ENCODE data around the gene CCDC182.

Gene CCDC182

DNA sequence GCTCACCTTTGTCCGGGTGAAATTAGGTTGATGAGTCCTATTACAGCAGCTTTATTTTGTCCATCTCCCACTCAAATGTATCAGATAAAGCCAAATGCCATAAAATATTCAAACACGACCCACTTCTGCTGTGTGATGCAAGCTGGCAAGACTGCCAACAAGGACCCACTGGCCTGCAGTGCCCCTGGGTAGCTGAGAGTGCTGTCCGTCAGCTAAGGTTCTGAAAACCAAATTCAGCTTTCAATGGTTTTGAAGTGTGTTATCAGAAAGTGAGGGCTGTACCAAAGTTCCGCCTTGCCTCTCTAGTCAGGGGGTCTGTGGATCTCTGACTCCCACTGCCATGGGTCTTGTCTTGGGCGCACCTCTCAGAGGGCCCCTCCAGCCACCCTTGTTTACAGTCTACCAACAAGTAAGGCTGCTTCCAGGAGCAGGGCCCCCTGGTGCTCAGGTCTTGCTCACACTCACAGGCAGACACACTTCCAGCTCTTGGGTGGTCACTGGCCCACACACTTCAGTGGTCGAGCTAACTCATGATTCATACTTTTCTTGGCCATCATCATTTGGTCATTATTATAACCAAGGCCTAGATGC is 10.5 kb upstream of the CCDC182 start:
- no peak for DNase-seq
- H3K4me3 Mint-ChIP-seq = no peak overlapping the region
- TF ChIP-seq, protein P1, sequence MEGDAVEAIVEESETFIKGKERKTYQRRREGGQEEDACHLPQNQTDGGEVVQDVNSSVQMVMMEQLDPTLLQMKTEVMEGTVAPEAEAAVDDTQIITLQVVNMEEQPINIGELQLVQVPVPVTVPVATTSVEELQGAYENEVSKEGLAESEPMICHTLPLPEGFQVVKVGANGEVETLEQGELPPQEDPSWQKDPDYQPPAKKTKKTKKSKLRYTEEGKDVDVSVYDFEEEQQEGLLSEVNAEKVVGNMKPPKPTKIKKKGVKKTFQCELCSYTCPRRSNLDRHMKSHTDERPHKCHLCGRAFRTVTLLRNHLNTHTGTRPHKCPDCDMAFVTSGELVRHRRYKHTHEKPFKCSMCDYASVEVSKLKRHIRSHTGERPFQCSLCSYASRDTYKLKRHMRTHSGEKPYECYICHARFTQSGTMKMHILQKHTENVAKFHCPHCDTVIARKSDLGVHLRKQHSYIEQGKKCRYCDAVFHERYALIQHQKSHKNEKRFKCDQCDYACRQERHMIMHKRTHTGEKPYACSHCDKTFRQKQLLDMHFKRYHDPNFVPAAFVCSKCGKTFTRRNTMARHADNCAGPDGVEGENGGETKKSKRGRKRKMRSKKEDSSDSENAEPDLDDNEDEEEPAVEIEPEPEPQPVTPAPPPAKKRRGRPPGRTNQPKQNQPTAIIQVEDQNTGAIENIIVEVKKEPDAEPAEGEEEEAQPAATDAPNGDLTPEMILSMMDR (IDR thresholded peaks at IDR 0.05) = no peak
- no peaks in the 10 kb centered on the region for H3K9me3 Mint-ChIP-seq
- no peaks in the 10 kb centered on the region for H3K36me3 Mint-ChIP-seq (ENCODE audit: low read depth)
- peak overlapping the region; percentile 88 for H3K27ac Mint-ChIP-seq
- peaks cover 54% of the 10 kb centered on the region for H3K4me1 Mint-ChIP-seq
- H3K27me3 Mint-ChIP-seq (ENCODE audit: low read depth, poor library complexity) = peaks cover 6% of the 10 kb centered on the region

DNA sequence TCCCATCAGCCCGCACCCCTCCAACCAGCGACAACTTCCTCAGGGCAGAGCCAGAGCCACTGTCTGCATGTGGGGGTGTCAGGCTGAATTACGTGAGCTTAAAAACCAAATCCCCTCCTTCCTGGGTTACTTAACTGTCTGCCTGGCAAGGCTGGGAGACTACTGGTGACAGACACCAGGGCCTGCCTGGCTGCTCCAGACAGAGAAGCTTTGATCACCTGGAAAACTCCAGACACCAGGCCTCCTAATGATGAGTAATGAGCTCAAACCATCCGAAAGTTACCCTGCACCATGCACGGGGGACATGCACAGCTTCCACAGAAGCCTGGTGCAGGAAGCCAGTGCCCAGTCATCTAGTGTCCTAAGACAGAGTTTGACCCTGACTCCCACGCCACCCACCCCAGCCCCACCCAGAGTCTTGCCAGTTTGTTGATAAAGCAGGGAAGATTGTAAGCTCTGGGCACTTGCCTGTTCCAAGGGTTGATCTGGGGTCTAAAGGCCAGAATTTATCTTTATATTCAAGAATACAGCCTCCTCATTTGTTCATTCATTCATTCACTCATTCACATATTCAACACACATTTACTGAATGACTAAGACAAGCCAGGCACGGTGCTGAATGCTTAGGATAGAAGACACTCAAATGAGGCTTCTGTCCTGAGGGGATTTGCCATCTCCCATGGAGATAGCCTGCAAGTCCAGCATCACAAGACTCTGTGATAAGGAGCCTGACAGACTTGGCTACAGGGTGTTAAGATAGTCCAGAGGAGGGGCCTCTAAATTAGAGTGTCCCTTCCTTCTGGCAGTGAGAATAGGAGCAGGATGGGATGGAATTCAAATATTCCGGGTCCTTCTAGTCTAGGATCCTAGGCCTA is 7.2 kb upstream of the CCDC182 start:
- Mint-ChIP-seq H3K27me3 (ENCODE audit: low read depth, poor library complexity) (peaks cover 3% of the 10 kb centered on the region), H3K36me3 (ENCODE audit: low read depth) (no peaks in the 10 kb centered on the region), H3K27ac (no peak overlapping the region), H3K9me3 (no peaks in the 10 kb centered on the region), H3K4me3 (no peak overlapping the region), H3K4me1 (peaks cover 63% of the 10 kb centered on the region)
- no peak for DNase-seq
- TF ChIP-seq, protein P1 (IDR thresholded peaks at IDR 0.05) = no peak

DNA sequence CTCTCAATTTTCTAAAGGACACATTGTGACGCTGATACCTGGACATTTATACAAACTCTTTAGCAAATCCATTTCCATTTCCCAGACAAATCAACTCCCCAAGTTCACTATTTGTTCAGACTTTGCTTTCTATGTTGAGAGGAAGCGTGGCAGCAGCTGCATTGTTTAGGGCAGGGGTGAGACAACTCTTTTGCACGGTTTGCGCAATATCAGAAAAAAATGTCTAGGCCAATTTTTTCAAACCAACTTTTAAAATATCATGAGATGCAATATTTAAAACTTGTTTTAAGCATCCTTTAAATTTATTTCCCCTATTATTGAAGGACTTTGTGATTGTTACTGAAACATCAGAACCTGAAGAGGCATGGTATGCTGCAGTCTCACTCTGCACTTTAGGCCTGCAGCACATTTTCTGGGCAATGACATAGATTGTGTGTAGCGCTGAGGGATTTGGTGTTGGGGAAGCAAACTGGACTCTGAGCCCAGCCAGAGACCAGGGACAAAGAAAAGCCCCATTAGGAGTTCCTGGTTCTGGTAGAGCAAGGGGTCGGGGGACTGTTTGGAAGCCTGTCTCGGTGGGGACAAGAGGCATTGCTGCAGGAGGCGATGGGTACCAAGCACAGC is 6.4 kb upstream of the CCDC182 start:
- DNase-seq = no peak
- Mint-ChIP-seq H3K27ac (no peak overlapping the region), H3K36me3 (ENCODE audit: low read depth) (no peaks in the 10 kb centered on the region), H3K27me3 (ENCODE audit: low read depth, poor library complexity) (peaks cover 3% of the 10 kb centered on the region), H3K4me3 (no peak overlapping the region), H3K4me1 (peaks cover 55% of the 10 kb centered on the region), H3K9me3 (no peaks in the 10 kb centered on the region)
- TF ChIP-seq, protein P1 (IDR thresholded peaks at IDR 0.05) = no peak

DNA sequence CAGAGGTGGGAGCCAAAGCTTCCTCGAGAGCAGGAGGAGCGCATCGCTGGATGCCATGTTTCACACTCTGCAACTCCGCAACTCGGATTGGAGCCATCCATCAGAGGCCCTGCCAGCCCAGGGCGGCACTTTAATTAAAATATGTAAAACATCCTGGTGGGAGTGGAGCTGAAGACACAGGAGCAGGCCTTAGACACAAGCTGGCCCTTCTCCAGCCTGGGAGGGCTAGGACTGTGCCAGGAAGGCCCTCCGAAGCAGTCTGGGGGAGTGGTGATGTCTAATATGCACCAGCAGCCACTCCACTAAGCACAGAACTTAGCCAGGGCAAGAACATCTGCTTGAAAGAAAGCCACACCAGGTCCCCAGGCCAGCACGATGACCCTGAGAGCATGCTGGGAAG is 5.8 kb upstream of the CCDC182 start:
- Mint-ChIP-seq H3K4me1 (peaks cover 49% of the 10 kb centered on the region), H3K4me3 (no peak overlapping the region), H3K36me3 (ENCODE audit: low read depth) (no peaks in the 10 kb centered on the region), H3K27me3 (ENCODE audit: low read depth, poor library complexity) (peaks cover 3% of the 10 kb centered on the region), H3K9me3 (no peaks in the 10 kb centered on the region), H3K27ac (peak overlapping the region; percentile 19)
- no peak for DNase-seq
- TF ChIP-seq, protein P1 (IDR thresholded peaks at IDR 0.05) = no peak

DNA sequence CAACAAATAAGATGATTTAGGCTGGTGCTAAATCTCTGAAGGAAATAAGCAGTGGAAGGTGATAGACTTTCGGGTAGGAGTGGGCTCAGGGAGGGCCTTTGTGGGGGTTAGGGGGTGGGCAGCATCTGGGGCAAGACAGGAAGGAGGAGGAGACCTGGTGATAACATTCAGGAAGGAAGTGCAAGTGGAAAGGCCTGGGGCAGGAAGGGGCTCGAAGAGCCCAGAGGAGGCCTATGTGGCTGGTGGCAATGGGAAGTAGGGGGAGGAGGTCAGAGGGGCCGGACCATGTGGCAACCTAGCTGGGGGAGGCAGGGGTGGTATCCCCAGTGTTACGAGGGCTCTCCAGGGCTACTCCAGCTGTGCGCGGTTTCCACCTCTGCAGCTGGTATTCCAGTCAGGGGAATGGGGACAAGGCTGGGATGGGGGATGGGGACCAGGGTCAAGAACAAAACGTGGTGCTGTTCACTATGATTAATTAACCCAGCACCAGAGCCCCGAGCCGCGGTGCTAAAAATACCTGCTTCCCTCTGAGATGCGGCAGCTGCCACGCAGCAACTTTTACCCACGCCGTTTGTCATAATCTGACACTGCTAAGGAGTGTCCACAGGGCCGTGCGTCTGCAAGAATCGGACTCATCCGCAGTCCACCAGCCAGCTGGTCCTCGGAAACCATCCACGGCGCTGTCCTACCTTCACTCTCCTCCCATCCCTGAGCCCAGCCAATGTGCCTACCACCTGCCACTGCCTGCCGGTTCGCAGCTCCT is 5.2 kb upstream of the CCDC182 start:
- TF ChIP-seq, protein P1 (IDR thresholded peaks at IDR 0.05) = no peak
- Mint-ChIP-seq H3K9me3 (no peaks in the 10 kb centered on the region), H3K4me1 (peaks cover 43% of the 10 kb centered on the region), H3K27ac (peak overlapping the region; percentile 19), H3K4me3 (no peak overlapping the region), H3K36me3 (ENCODE audit: low read depth) (no peaks in the 10 kb centered on the region), H3K27me3 (ENCODE audit: low read depth, poor library complexity) (peaks cover 3% of the 10 kb centered on the region)
- no peak for DNase-seq

Data from nephron progenitor cell (in vitro differentiated cells).